Activated B cell treated with CpG ODN at 0.5 μM for 24 hours (primary cell): ENCODE measurements around the gene ETFRF1. TPM values are rescaled to one million over a fixed set of nuclear protein-coding genes. Genes with fewer than 3 reads are reported as not detected.

ENCODE experiments used
- ATAC-seq: fragments of 200-7000 bp; cut with Tn5 transposase; one replicate; pipeline ENCODE4 v1.10.0; 2021; ENCODE audit warnings: low read depth, mild to moderate bottlenecking, moderate library complexity
- CTCF ChIA-PET: fragments of 350-600 bp; sonication (Branson Sonifier 250); formaldehyde crosslinking; loops from one replicate; lab custom pipeline; 2021; ENCODE audit warnings: antibody characterized with exemption; lab: Charles Lee
- POLR2A ChIA-PET: fragments of 350-600 bp; sonication (Branson Sonifier 250); formaldehyde crosslinking; loops from one replicate; lab custom pipeline; 2021; ENCODE audit warnings: antibody characterized with exemption; lab: Charles Lee
- DNase-seq: peaks from one replicate; pipeline ENCODE4 v3.0.0; 2022
- H3K27ac Mint-ChIP-seq: one replicate; pipeline ENCODE4 v1.8.0; 2020; ENCODE audit warnings: mixed read lengths
- H3K27me3 Mint-ChIP-seq: one replicate; pipeline ENCODE4 v1.8.0; 2021; ENCODE audit warnings: mixed read lengths
- H3K36me3 Mint-ChIP-seq: one replicate; pipeline ENCODE4 v1.8.0; 2021; ENCODE audit warnings: low read depth, mixed read lengths
- H3K4me1 Mint-ChIP-seq: one replicate; pipeline ENCODE4 v1.8.0; 2021; ENCODE audit warnings: mixed read lengths
- H3K4me3 Mint-ChIP-seq: one replicate; pipeline ENCODE4 v1.8.0; 2020; ENCODE audit warnings: mild to moderate bottlenecking, mixed read lengths
- H3K9me3 Mint-ChIP-seq: one replicate; pipeline ENCODE4 v1.8.0; 2020; ENCODE audit warnings: mixed read lengths
- intact Hi-C: fragments of 100-400 bp; cut with micrococcal nuclease; formaldehyde crosslinking; loops from one replicate; pipeline ENCODE4 v1.15.1; 2024
- total RNA-seq: library from RNA; stranded (reverse); gene quantifications from 2 replicates; pipeline ENCODE4 v1.2.3, GENCODE V29; 2022
- TF ChIP-seq, protein P1 (sequence below): fragments of 200-600 bp; IDR thresholded peaks from one replicate; pipeline ENCODE4 v1.8.0; 2022; ENCODE audit warnings: antibody characterized with exemption, mild to moderate bottlenecking

ETFRF1 gene
- total RNA-seq, 1 donor from 2014 or later = 17.6 TPM

DNA sequence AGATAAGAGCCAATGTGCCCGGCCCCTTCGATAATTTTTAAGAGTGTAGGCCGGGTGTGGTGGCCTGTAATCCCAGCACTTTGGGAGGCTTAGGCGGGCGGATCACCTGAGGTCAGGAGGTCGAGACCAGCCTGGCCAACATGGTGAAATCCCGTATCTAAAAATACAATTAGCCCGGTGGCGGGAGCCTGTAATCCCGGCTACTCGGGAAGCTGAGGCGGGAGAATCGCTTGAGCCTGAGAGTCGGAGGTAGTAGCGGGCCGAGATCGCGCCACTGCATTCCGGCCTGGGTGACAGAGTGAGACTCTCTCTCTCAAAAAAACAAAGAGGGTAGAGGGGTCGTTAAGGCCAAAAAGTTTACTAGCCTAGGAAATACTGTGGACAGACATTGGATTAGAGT is 53.1 kb downstream of the ETFRF1 start:
- Mint-ChIP-seq H3K4me3 (no peak overlapping the region), H3K27me3 (no peaks in the 10 kb centered on the region)
- no peak for DNase-seq

DNA sequence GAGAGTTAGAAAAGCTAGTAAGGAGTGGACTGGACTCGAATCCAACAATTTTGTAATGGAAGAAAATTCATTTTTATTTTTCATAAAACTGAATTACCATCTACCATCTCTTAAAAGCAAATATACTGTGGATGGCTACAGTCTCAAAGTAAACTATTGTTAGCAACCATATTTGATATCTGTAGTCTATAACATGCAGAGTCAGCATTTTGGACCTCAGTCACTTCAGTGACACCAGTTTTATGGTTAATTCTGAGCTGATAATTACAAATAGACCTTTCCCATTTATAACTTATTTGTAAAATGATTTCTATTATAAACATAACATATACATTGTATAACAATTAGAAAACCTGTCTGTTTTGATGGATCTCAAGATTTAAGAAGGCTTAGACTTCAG is 53.7 kb downstream of the ETFRF1 start:
- Mint-ChIP-seq H3K4me3 (peak overlapping the region; percentile 32), H3K27ac (peak overlapping the region; percentile 50), H3K36me3 (peaks cover 38% of the 10 kb centered on the region), H3K9me3 (no peaks in the 10 kb centered on the region), H3K27me3 (no peaks in the 10 kb centered on the region), H3K4me1 (peaks cover 52% of the 10 kb centered on the region)
- ChIA-PET CTCF (interaction anchor here (0.7 to 1.2 kb wide), 3 partner anchors 11 to 213 kb away, joined by 3 read pairs; no protein-coding TSS in a partner anchor), POLR2A (interaction anchor here (0.6 to 1.1 kb wide), 3 partner anchors 15 to 104 kb away, joined by 3 read pairs; no protein-coding TSS in a partner anchor)
- intact Hi-C loops = no loop called here
- ATAC-seq = no peak
- TF ChIP-seq, protein P1, sequence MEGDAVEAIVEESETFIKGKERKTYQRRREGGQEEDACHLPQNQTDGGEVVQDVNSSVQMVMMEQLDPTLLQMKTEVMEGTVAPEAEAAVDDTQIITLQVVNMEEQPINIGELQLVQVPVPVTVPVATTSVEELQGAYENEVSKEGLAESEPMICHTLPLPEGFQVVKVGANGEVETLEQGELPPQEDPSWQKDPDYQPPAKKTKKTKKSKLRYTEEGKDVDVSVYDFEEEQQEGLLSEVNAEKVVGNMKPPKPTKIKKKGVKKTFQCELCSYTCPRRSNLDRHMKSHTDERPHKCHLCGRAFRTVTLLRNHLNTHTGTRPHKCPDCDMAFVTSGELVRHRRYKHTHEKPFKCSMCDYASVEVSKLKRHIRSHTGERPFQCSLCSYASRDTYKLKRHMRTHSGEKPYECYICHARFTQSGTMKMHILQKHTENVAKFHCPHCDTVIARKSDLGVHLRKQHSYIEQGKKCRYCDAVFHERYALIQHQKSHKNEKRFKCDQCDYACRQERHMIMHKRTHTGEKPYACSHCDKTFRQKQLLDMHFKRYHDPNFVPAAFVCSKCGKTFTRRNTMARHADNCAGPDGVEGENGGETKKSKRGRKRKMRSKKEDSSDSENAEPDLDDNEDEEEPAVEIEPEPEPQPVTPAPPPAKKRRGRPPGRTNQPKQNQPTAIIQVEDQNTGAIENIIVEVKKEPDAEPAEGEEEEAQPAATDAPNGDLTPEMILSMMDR = no peak
- DNase-seq = no peak

More for the DNA sequence above, 53.1 kb downstream of the ETFRF1 start:
- intact Hi-C loops = no loop called here
- ATAC-seq = no peak
- no peak overlapping the region for H3K27ac Mint-ChIP-seq
- CTCF ChIA-PET = interaction anchor here (0.7 to 0.8 kb wide), 2 partner anchors 139 to 213 kb away, joined by 3 read pairs; no protein-coding TSS in a partner anchor
- POLR2A ChIA-PET = no interaction called here
- H3K4me1 Mint-ChIP-seq = peaks cover 46% of the 10 kb centered on the region
- H3K9me3 Mint-ChIP-seq = no peaks in the 10 kb centered on the region
- peaks cover 43% of the 10 kb centered on the region for H3K36me3 Mint-ChIP-seq
- TF ChIP-seq, protein P1 = no peak

DNA sequence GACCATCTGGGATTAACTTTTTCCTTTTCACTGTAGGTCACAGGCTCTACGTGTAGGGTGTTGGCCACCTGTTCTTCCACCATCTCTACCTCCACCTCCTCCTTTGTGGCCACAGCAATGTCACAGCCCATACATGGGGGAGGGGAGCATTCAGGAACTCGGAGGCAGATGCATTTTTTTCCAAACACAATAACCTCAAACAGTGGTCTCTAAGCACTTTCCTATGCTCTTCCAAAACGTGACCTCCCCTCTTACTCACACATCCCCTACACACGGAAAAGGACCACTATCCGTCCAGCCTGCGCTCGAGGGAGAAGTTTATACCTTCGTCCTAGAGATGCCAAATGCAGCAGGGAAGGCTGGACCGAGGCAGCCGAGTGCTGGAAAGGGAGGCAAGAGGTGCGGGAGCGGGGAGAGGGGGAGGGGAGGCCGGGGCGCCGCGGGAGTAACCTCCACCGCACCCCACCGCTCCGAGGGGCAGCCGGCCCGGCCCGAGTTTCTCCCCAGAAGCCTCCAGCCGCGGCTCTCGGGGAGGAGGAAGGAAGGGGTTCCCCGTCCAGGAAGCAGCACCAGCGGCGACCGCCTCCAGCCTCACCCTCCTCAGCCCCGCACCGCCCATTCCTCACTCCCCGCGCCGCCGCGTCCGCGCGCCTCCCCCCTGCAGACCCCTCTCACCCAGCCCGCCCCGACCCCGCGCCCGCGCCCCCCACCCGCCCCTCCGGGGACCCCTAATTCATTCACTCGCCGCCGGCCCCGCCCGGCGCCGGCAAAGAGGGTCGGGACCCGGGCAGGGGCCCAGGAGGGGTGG is 55.1 kb downstream of the ETFRF1 start:
- peak overlapping the region; percentile 95 for H3K4me3 Mint-ChIP-seq
- DNase-seq (peak; percentile 63), ATAC-seq (peak; percentile 45)
- peaks cover 25% of the 10 kb centered on the region for H3K36me3 Mint-ChIP-seq
- ChIA-PET CTCF (interaction anchor here (1.0 to 1.2 kb wide), 2 partner anchors 9 to 12 kb away, joined by 3 to 4 read pairs; no protein-coding TSS in a partner anchor), POLR2A (interaction anchor here (0.6 to 3.2 kb wide), 15 partner anchors 9 to 990 kb away, joined by 3 to 29 read pairs (median 4); partner anchors contain the start of genes DNAI7 and ETFRF1)
- H3K9me3 Mint-ChIP-seq = no peaks in the 10 kb centered on the region
- no peaks in the 10 kb centered on the region for H3K27me3 Mint-ChIP-seq
- intact Hi-C loops = loop anchor here (1.0 to 5.0 kb wide), 7 partner anchors 9 to 1582 kb away; partner anchors contain the start of gene ITPR2
- TF ChIP-seq, protein P1 = no peak
- peak overlapping the region; percentile 95 for H3K27ac Mint-ChIP-seq
- peaks cover 56% of the 10 kb centered on the region for H3K4me1 Mint-ChIP-seq

DNA sequence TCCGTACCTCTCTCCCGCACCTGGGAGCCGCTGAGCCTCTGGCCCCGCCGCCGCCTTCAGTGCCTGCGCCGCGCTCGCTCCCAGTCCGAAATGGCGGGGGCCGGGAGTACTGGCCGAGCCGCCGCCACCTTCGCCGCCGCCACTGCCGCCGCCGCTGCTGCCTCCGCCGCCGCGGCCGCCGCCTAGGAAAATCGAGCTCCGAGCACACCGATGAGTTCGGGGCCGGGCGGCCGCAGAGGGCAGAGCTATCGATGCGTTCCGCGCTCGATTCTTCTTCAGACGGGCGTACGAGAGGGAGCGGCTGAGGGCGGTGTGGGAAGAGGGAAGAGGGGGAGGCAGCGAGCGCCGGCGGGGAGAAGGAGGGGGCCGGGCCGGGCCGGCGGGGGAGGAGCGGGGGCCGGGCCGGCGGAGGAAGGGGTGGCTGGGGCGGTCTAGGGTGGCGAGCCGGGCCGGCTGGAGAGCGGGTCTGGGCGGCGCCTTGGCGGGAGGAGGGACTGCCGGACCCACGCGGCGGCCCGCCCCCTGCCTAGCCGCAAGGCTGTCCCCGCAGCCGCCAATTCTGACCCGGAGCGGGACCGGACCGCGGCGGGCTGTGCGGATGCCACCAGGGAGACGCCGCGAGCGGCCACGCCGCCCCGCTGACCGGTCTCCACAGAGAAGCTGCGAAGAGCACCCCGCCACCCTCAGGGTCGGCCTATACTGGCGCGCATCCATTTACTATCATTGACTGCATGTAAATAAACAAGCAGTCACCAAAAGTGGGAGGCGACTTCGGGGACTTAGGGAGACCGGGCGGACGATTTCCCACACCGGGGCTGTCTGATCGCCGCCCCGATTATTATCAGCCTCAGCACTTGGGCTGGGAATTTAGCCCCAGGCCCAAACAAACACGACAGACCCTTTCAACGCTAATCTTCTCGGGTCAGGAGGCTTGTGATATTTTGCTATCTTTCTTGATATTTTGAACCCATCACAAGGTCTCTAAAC is 56.0 kb downstream of the ETFRF1 start, which contains the start of gene KRAS:
KRAS (minus strand) TSS at position 186 of the 987 bp plus-strand sequence.
- H3K4me1 Mint-ChIP-seq = peaks cover 48% of the 10 kb centered on the region
- H3K9me3 Mint-ChIP-seq = no peaks in the 10 kb centered on the region
- peaks cover 18% of the 10 kb centered on the region for H3K36me3 Mint-ChIP-seq
- peak within 1 kb of the TSS; percentile 95 for H3K27ac Mint-ChIP-seq
- POLR2A ChIA-PET = interaction anchor here (0.5 to 3.2 kb wide), 16 partner anchors 10 to 989 kb away, joined by 3 to 29 read pairs (median 4); partner anchors contain the start of genes DNAI7 and ETFRF1
- intact Hi-C loops = loop anchor here (1.0 to 5.0 kb wide), 12 partner anchors 8 to 1581 kb away; partner anchors contain the start of genes DNAI7, ETFRF1 and ITPR2
- TF ChIP-seq, protein P1 = no peak
- DNase-seq = peak; percentile 88
- CTCF ChIA-PET = interaction anchor here (1.0 kb wide), 1 partner anchor 10 kb away, joined by 4 read pairs; no protein-coding TSS in a partner anchor
- H3K27me3 Mint-ChIP-seq = no peaks in the 10 kb centered on the region
- H3K4me3 Mint-ChIP-seq = peak within 1 kb of the TSS; percentile 95
- peak; percentile 85 for ATAC-seq
